Trophoblast cell (in vitro differentiated cells and primary cell): ENCODE measurements around the gene TMPRSS7.

ENCODE experiments used
- DNase-seq, 2 donors: peaks; one replicate each; pipeline ENCODE4 v3.0.0-alpha.2; 2016
- H2AFZ ChIP-seq: 2 replicates; pipeline ENCODE4 v1.6.1; 2013; ENCODE audit warnings: low read length, moderate library complexity, mild to moderate bottlenecking; ENCODE audit not compliant: insufficient read depth, poor library complexity
- H2AK5ac ChIP-seq: 2 replicates; pipeline ENCODE4 v1.6.1; 2013; ENCODE audit warnings: mild to moderate bottlenecking, low read length
- H2BK120ac ChIP-seq: 2 replicates; pipeline ENCODE4 v1.6.1; 2013; ENCODE audit warnings: low read length, mild to moderate bottlenecking, moderate library complexity; ENCODE audit not compliant: insufficient read depth, poor library complexity
- H2BK12ac ChIP-seq: 2 replicates; pipeline ENCODE4 v1.6.1; 2013; ENCODE audit warnings: mild to moderate bottlenecking, low read length, moderate library complexity
- H2BK5ac ChIP-seq: 2 replicates; pipeline ENCODE4 v1.6.1; 2013; ENCODE audit warnings: low read length, low read depth, moderate library complexity, mild to moderate bottlenecking; ENCODE audit not compliant: poor library complexity
- H3K14ac ChIP-seq: 2 replicates; pipeline ENCODE4 v1.6.1; 2013; ENCODE audit warnings: mild to moderate bottlenecking, low read length
- H3K18ac ChIP-seq: 2 replicates; pipeline ENCODE4 v1.6.1; 2013; ENCODE audit warnings: mild to moderate bottlenecking, low read length
- H3K23ac ChIP-seq: 2 replicates; pipeline ENCODE4 v1.6.1; 2013; ENCODE audit warnings: low read length
- H3K27ac ChIP-seq: 2 replicates; pipeline ENCODE4 v1.5.1; 2013; ENCODE audit warnings: low read depth, mild to moderate bottlenecking, inconsistent platforms, low read length, moderate library complexity
- H3K27me3 ChIP-seq: 2 replicates; pipeline ENCODE4 v1.6.1; 2013; ENCODE audit warnings: inconsistent platforms, mild to moderate bottlenecking, low read length, moderate library complexity; ENCODE audit not compliant: insufficient read depth
- H3K36me3 ChIP-seq, 2 experiments: 1 replicate in 1 of 2; 2 replicates in 1 of 2; pipeline ENCODE4 v1.6.1; 2013; ENCODE audit warnings: low read length in 2 of 2, mild to moderate bottlenecking in 2 of 2, moderate library complexity in 1 of 2; ENCODE audit not compliant: insufficient read depth in 2 of 2, control insufficient read depth in 1 of 2
- H3K4ac ChIP-seq: 2 replicates; pipeline ENCODE4 v1.6.1; 2013; ENCODE audit warnings: low read depth, mild to moderate bottlenecking, low read length, moderate library complexity
- H3K4me1 ChIP-seq, 2 experiments: 1 replicate in 1 of 2; 2 replicates in 1 of 2; pipeline ENCODE4 v1.6.1; 2013; ENCODE audit warnings: low read length in 2 of 2, mild to moderate bottlenecking in 2 of 2, moderate library complexity in 1 of 2; ENCODE audit not compliant: insufficient read depth in 2 of 2, control insufficient read depth in 1 of 2
- H3K4me2 ChIP-seq: 2 replicates; pipeline ENCODE4 v1.6.1; 2013; ENCODE audit warnings: inconsistent platforms, mild to moderate bottlenecking, low read length, moderate library complexity
- H3K4me3 ChIP-seq: 2 replicates; pipeline ENCODE4 v1.5.1; 2013; ENCODE audit warnings: mild to moderate bottlenecking, low read depth, low read length, inconsistent platforms
- H3K79me1 ChIP-seq: one replicate; pipeline ENCODE4 v1.6.1; 2013; ENCODE audit warnings: low read length
- H3K79me2 ChIP-seq: 2 replicates; pipeline ENCODE4 v1.6.1; 2013; ENCODE audit warnings: low read length, mild to moderate bottlenecking; ENCODE audit not compliant: control insufficient read depth, insufficient read depth, poor library complexity
- H3K9ac ChIP-seq: 2 replicates; pipeline ENCODE4 v1.6.1; 2013; ENCODE audit warnings: mild to moderate bottlenecking, low read length
- H3K9me3 ChIP-seq: 2 replicates; pipeline ENCODE4 v1.6.1; 2013; ENCODE audit warnings: low read depth, mild to moderate bottlenecking, control low read depth, inconsistent platforms, low read length; ENCODE audit not compliant: insufficient read depth
- H4K12ac ChIP-seq: 2 replicates; pipeline ENCODE4 v1.6.1; 2013; ENCODE audit warnings: low read depth, mild to moderate bottlenecking, low read length, moderate library complexity
- H4K8ac ChIP-seq: 2 replicates; pipeline ENCODE4 v1.6.1; 2013; ENCODE audit warnings: low read depth, mild to moderate bottlenecking, low read length, moderate library complexity
- H4K91ac ChIP-seq: one replicate; pipeline ENCODE4 v1.6.1; 2013; ENCODE audit warnings: low read depth, mild to moderate bottlenecking, low read length, moderate library complexity
- WGBS: extraction: QIAGEN DNeasy Blood & Tissue Kit; methylation state at CpG from one replicate; pipeline ENCODE4 v1.1.7; 2013; ENCODE audit warnings: missing lambda C conversion rate; ENCODE audit not compliant: insufficient read length, insufficient coverage; ENCODE audit errors: extremely low coverage; 5-methylcytosine and 5-hydroxymethylcytosine counted together

The TMPRSS7 gene

DNA sequence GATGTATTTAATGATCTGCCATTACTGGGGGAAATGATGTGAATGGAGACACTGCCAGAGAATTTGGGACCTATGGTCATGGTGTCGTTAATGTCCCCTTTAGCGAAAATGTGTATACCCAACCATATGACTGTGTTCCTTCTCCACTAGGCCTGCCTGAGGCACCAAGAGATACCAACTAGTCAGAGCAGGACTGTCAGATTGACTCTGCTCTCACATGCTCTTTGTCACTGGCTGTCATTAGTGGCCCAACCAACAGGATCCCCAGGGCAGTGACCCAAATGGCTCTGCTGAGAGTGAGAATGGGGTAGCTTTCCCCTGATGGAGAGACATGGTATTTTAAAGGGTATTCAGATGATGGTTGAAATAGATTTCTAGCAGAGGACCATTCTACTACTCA, 33.0 kb upstream of the TMPRSS7 start:
- H3K36me3 ChIP-seq = no peaks in the 10 kb centered on the region
- H3K18ac ChIP-seq = no peak overlapping the region
- no peak overlapping the region for H4K8ac ChIP-seq
- no peak overlapping the region for H3K9ac ChIP-seq
- H2BK12ac ChIP-seq = no peak overlapping the region
- no CpG with 5 or more reads among the region's 2 CpGs for WGBS
- H2AK5ac ChIP-seq = no peak overlapping the region
- H3K27ac ChIP-seq = no peak overlapping the region
- H3K27me3 ChIP-seq = no peaks in the 10 kb centered on the region
- H3K4me1 ChIP-seq = peaks cover 6 to 8% of the 10 kb centered on the region in 2 experiments
- no peak overlapping the region for H2AFZ ChIP-seq
- H3K79me2 ChIP-seq = no peaks in the 10 kb centered on the region
- no peak for DNase-seq
- no peak overlapping the region for H3K14ac ChIP-seq
- H3K4ac ChIP-seq = no peak overlapping the region
- H2BK5ac ChIP-seq = no peak overlapping the region
- H3K9me3 ChIP-seq = no peaks in the 10 kb centered on the region
- no peak overlapping the region for H4K12ac ChIP-seq
- no peak overlapping the region for H3K4me2 ChIP-seq
- H2BK120ac ChIP-seq = no peak overlapping the region
- no peak overlapping the region for H3K23ac ChIP-seq
- no peaks in the 10 kb centered on the region for H3K79me1 ChIP-seq
- no peak overlapping the region for H3K4me3 ChIP-seq
- H4K91ac ChIP-seq = no peak overlapping the region

DNA sequence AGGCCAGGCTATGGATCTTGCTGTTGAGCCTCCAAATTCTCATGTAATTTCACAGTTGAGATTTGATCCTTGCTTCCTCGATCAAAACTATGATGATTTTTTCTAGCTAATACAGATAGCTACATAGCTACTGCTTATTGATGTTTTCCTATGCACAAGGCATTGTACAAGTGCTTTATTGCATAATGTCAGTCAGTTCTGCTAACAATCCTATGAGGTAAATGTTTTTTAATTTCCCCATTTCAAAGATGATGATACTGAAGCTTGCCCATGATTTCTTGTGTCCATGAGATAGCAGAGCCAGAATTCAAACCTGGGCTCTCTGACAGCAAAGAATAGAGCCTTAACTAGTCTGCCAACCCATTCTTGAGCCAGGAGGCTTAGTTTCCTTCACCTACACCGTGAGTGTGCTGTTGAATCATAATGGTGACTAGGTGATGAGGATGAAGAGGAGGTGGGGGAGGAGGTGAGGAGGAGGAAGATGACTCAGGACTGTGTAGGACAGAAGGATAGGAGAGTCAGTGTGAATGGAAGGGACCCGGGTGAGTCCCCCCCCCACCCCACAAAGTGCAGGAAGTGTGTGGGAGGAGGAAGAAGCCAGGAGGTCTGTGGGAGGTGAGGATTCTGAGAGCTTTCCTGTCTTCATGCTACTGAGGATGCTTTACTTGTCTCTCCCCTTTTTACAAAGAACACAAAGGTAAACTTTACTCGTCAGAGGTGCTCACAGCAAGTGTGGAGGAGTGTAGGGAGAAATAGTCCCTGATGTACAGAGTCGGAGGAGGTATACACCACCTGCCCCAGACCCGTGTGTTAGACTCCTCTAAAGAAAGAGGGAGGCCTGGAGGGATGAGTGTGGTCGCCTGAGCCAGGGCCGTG, 32.2 kb upstream of the TMPRSS7 start:
- no peak overlapping the region for H4K91ac ChIP-seq
- no peak overlapping the region for H2AK5ac ChIP-seq
- no peaks in the 10 kb centered on the region for H3K9me3 ChIP-seq
- no peak overlapping the region for H3K9ac ChIP-seq
- no peak overlapping the region for H3K4ac ChIP-seq
- DNase-seq = no peak
- no CpG with 5 or more reads among the region's 8 CpGs for WGBS
- no peak overlapping the region for H4K12ac ChIP-seq
- H4K8ac ChIP-seq = no peak overlapping the region
- no peak overlapping the region for H3K27ac ChIP-seq
- H3K14ac ChIP-seq = no peak overlapping the region
- H3K18ac ChIP-seq = no peak overlapping the region
- H3K23ac ChIP-seq = no peak overlapping the region
- H3K79me2 ChIP-seq = no peaks in the 10 kb centered on the region
- no peaks in the 10 kb centered on the region for H3K36me3 ChIP-seq
- no peaks in the 10 kb centered on the region for H3K27me3 ChIP-seq
- no peak overlapping the region for H2BK120ac ChIP-seq
- H2BK12ac ChIP-seq = no peak overlapping the region
- no peak overlapping the region for H3K4me2 ChIP-seq
- no peaks in the 10 kb centered on the region for H3K79me1 ChIP-seq
- peaks cover 6 to 8% of the 10 kb centered on the region in 2 experiments for H3K4me1 ChIP-seq
- no peak overlapping the region for H3K4me3 ChIP-seq
- H2BK5ac ChIP-seq = no peak overlapping the region
- no peak overlapping the region for H2AFZ ChIP-seq

DNA sequence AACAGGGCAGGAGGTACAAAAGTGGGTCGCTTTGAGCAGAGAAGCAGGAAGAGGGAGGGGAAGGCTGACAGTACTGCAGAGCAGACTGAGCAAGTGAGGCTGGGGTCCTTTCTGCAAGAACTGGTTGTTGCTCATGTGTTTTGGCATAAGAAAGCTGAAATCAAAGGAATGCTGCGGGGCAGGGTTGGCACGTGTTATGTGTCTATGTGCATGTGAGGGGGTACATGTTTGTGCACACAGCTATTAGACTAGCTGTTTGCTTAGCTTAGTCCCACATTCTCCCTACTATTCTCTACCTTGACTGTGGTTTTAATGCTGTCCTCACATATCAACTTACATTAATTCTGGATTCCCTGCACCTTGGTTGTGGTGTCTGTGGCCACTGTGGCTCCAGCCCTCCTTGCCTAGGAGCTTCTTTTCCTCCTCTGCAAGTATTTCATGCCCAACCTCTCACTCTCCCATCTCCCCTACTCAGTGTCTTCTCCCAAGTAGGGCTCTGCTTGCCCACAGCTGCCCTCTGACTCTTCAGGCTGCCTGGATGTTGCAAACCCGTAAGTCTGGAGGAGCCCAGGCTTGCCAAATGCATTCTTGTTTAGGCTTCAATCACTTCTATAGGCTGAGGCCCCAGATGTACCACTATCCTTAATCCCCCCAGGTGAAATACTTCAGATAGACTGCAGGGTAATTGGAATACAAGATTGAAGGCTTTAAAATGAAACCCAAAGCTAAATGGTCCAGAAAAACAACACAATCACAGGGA, 31.0 kb upstream of the TMPRSS7 start:
- WGBS = no CpG with 5 or more reads among the region's 4 CpGs
- H2BK12ac ChIP-seq = no peak overlapping the region
- H3K18ac ChIP-seq = no peak overlapping the region
- H3K79me1 ChIP-seq = no peaks in the 10 kb centered on the region
- H3K36me3 ChIP-seq = no peaks in the 10 kb centered on the region
- no peak overlapping the region for H3K4me3 ChIP-seq
- H2AK5ac ChIP-seq = no peak overlapping the region
- no peak overlapping the region for H4K8ac ChIP-seq
- H3K27me3 ChIP-seq = no peaks in the 10 kb centered on the region
- no peak overlapping the region for H3K14ac ChIP-seq
- H3K9me3 ChIP-seq = no peaks in the 10 kb centered on the region
- no peak overlapping the region for H4K12ac ChIP-seq
- no peak overlapping the region for H3K23ac ChIP-seq
- no peaks in the 10 kb centered on the region for H3K79me2 ChIP-seq
- no peak for DNase-seq
- H4K91ac ChIP-seq = no peak overlapping the region
- H3K4me2 ChIP-seq = no peak overlapping the region
- H3K27ac ChIP-seq = no peak overlapping the region
- no peak overlapping the region for H2BK120ac ChIP-seq
- H3K4me1 ChIP-seq = peaks cover 5 to 6% of the 10 kb centered on the region in 2 experiments
- no peak overlapping the region for H3K9ac ChIP-seq
- H2BK5ac ChIP-seq = no peak overlapping the region
- no peak overlapping the region for H3K4ac ChIP-seq
- no peak overlapping the region for H2AFZ ChIP-seq

DNA sequence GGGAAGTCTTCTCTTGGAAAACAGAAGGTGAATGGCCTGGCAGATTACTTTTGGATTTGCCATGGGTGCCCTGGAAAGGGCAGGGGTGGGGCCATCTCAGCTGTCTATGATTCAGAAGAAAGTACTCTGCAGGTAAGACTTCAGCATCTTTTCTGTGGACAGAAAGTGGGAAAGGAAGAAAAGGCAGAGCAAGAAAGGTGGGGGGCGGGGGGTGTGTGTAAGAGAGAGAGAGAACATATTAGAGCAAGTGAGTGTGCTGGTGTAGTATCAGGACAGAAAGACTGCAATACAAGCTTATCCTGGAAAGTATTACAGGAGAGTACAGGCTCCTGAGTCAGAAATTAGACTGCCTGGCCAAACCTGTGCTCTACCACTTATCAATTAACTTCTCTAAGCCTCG, 30.3 kb upstream of the TMPRSS7 start:
- DNase-seq = no peak
- Histone ChIP-seq H3K18ac (no peak overlapping the region), H2BK120ac (no peak overlapping the region), H3K4me2 (no peak overlapping the region), H3K9me3 (no peaks in the 10 kb centered on the region), H3K27me3 (no peaks in the 10 kb centered on the region), H4K8ac (no peak overlapping the region), H3K36me3 (no peaks in the 10 kb centered on the region), H3K14ac (no peak overlapping the region), H4K91ac (no peak overlapping the region), H2AFZ (no peak overlapping the region), H4K12ac (no peak overlapping the region), H3K4ac (no peak overlapping the region), H3K79me1 (no peaks in the 10 kb centered on the region), H3K79me2 (no peaks in the 10 kb centered on the region), H3K23ac (no peak overlapping the region), H3K27ac (no peak overlapping the region), H3K9ac (no peak overlapping the region), H2BK5ac (no peak overlapping the region), H2BK12ac (no peak overlapping the region), H3K4me3 (no peak overlapping the region), H3K4me1 (peaks cover 0 to 2% of the 10 kb centered on the region in 2 experiments), H2AK5ac (no peak overlapping the region)
- no CpG with 5 or more reads among the region's 2 CpGs for WGBS
